ENCODE measurements around the gene KLHL14.
"Not testable (repeated sequence)": the region's sequence is repeated elsewhere in the genome, so short reads cannot be mapped to it uniquely, and the experiment has no call there.

GRCh38 chr18:32654507-32654906, 118.3 kb downstream of the KLHL14 start:
- TF ChIP-seq, protein P1, sequence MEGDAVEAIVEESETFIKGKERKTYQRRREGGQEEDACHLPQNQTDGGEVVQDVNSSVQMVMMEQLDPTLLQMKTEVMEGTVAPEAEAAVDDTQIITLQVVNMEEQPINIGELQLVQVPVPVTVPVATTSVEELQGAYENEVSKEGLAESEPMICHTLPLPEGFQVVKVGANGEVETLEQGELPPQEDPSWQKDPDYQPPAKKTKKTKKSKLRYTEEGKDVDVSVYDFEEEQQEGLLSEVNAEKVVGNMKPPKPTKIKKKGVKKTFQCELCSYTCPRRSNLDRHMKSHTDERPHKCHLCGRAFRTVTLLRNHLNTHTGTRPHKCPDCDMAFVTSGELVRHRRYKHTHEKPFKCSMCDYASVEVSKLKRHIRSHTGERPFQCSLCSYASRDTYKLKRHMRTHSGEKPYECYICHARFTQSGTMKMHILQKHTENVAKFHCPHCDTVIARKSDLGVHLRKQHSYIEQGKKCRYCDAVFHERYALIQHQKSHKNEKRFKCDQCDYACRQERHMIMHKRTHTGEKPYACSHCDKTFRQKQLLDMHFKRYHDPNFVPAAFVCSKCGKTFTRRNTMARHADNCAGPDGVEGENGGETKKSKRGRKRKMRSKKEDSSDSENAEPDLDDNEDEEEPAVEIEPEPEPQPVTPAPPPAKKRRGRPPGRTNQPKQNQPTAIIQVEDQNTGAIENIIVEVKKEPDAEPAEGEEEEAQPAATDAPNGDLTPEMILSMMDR (IDR thresholded peaks at IDR 0.05): not testable (repeated sequence)
- TF ChIP-seq POLR2A, POLR2AphosphoS5, EP300 (IDR thresholded peaks at IDR 0.05): not testable (repeated sequence)
